Neutrophil (primary cell): ENCODE measurements around the gene CPN2.
A peak's percentile ranks its signal among the peaks of the same experiment; 100 is the strongest.

Experiments used
- H3K27ac ChIP-seq: fragments of 200-600 bp; sonication (generic); 2 replicates; pipeline ENCODE4 v1.5.1; 2016; ENCODE audit warnings: mild to moderate bottlenecking, moderate library complexity
- H3K27me3 ChIP-seq: fragments of 200-600 bp; sonication (generic); 2 replicates; pipeline ENCODE4 v1.6.0; 2016; ENCODE audit warnings: mild to moderate bottlenecking
- H3K36me3 ChIP-seq: fragments of 200-600 bp; sonication (generic); 2 replicates; pipeline ENCODE4 v1.5.1; 2017
- H3K4me1 ChIP-seq, 2 experiments: fragments of 200-600 bp in 1 of 2; sonication (generic) in 1 of 2; 1 replicate in 1 of 2; 2 replicates in 1 of 2; pipeline versions ENCODE4 v1.5.1 to v1.6.1; 2013 to 2016; ENCODE audit warnings: low read depth in 1 of 2, low read length in 1 of 2, mild to moderate bottlenecking in 1 of 2, moderate library complexity in 1 of 2; ENCODE audit not compliant: control insufficient read depth in 1 of 2, insufficient read depth in 1 of 2
- H3K4me3 ChIP-seq, 2 experiments: fragments of 200-600 bp in 1 of 2; sonication (generic) in 1 of 2; 1 replicate in 1 of 2; 2 replicates in 1 of 2; pipeline ENCODE4 v1.5.1; 2013 to 2016; ENCODE audit warnings: low read depth in 1 of 2, low read length in 1 of 2, mild to moderate bottlenecking in 1 of 2, moderate library complexity in 1 of 2
- H3K9me3 ChIP-seq: fragments of 200-600 bp; sonication (generic); 2 replicates; pipeline ENCODE4 v1.5.1; 2016
- TF ChIP-seq, protein P1 (sequence below): fragments of 200-600 bp; sonication (generic); IDR thresholded peaks from 2 replicates; pipeline ENCODE4 v1.5.1; 2016; ENCODE audit warnings: antibody characterized with exemption

Gene CPN2

GRCh38 chr3:194320100-194320499 is 31.0 kb downstream of the CPN2 start:
- Histone ChIP-seq H3K4me3 (no peak overlapping the region), H3K36me3 (no peaks in the 10 kb centered on the region), H3K27ac (no peak overlapping the region), H3K9me3 (no peaks in the 10 kb centered on the region), H3K4me1 (peaks cover 5 to 11% of the 10 kb centered on the region in 2 experiments), H3K27me3 (peaks cover 85% of the 10 kb centered on the region)
- TF ChIP-seq, protein P1, sequence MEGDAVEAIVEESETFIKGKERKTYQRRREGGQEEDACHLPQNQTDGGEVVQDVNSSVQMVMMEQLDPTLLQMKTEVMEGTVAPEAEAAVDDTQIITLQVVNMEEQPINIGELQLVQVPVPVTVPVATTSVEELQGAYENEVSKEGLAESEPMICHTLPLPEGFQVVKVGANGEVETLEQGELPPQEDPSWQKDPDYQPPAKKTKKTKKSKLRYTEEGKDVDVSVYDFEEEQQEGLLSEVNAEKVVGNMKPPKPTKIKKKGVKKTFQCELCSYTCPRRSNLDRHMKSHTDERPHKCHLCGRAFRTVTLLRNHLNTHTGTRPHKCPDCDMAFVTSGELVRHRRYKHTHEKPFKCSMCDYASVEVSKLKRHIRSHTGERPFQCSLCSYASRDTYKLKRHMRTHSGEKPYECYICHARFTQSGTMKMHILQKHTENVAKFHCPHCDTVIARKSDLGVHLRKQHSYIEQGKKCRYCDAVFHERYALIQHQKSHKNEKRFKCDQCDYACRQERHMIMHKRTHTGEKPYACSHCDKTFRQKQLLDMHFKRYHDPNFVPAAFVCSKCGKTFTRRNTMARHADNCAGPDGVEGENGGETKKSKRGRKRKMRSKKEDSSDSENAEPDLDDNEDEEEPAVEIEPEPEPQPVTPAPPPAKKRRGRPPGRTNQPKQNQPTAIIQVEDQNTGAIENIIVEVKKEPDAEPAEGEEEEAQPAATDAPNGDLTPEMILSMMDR = no peak

DNA sequence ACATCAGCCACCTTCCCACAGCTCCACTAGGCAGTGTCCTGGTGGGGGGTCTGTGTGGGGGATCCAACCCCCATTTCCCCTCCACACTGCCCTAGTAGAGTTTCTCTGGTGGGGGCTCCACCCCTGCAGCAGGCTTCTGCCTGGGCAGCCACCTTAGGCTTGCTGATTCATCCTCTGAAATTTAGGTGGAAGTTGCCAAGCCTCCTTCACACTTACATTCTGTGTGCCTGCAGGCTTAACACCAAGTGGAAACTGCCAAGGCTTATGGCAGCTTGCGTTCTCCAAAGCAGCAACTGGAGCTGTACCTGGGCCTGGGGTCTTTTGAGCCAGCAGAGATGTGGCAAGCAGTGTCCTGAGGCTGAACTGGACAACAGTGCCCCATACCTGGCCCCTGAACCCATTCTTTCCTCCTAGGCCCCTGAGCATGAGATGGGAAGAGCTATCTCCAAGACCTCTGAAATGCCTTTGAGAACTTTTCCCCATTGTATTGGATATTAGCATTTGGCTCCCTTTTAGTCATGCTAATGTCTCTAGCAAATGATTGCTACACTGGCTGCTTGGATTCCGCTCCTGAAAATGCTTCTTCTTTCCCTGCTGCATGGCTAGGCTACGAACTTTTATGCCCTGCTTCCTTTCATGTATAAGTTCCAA is 32.5 kb downstream of the CPN2 start:
- peaks cover 86% of the 10 kb centered on the region for H3K27me3 ChIP-seq
- H3K4me3 ChIP-seq = no peak overlapping the region
- no peaks in the 10 kb centered on the region for H3K9me3 ChIP-seq
- peaks cover 7 to 12% of the 10 kb centered on the region in 2 experiments for H3K4me1 ChIP-seq
- TF ChIP-seq, protein P1 = no peak
- H3K36me3 ChIP-seq = no peaks in the 10 kb centered on the region
- H3K27ac ChIP-seq = no peak overlapping the region

GRCh38 chr3:194316918-194317317 is 34.2 kb downstream of the CPN2 start:
- H3K9me3 ChIP-seq = no peaks in the 10 kb centered on the region
- no peaks in the 10 kb centered on the region for H3K36me3 ChIP-seq
- H3K4me1 ChIP-seq = peaks cover 7 to 12% of the 10 kb centered on the region in 2 experiments
- H3K27me3 ChIP-seq = peaks cover 87% of the 10 kb centered on the region
- no peak overlapping the region for H3K27ac ChIP-seq
- H3K4me3 ChIP-seq = no peak overlapping the region
- TF ChIP-seq, protein P1 = no peak

DNA sequence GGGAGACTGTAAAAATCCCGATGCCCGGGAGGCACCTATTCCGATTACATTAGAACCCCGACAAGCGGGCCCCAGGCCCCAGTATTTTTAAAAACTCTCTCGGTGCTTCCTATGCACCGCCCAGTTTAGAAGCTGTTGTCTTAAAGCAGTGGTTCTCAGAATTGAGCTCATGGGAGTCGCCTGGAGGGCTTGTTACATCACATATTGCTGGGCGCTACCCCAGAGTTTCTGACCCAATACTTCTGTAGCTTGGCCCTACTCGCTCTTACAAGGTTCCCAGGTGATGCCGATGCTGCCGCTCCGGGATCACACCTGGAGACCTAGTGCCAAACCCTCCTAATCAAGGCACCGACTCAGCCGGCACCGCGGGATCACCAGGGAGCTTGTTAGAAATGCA is 35.2 kb downstream of the CPN2 start:
- H3K27ac ChIP-seq = no peak overlapping the region
- peak overlapping the region in 1 of 2 experiments; percentile 67 for H3K4me3 ChIP-seq

DNA sequence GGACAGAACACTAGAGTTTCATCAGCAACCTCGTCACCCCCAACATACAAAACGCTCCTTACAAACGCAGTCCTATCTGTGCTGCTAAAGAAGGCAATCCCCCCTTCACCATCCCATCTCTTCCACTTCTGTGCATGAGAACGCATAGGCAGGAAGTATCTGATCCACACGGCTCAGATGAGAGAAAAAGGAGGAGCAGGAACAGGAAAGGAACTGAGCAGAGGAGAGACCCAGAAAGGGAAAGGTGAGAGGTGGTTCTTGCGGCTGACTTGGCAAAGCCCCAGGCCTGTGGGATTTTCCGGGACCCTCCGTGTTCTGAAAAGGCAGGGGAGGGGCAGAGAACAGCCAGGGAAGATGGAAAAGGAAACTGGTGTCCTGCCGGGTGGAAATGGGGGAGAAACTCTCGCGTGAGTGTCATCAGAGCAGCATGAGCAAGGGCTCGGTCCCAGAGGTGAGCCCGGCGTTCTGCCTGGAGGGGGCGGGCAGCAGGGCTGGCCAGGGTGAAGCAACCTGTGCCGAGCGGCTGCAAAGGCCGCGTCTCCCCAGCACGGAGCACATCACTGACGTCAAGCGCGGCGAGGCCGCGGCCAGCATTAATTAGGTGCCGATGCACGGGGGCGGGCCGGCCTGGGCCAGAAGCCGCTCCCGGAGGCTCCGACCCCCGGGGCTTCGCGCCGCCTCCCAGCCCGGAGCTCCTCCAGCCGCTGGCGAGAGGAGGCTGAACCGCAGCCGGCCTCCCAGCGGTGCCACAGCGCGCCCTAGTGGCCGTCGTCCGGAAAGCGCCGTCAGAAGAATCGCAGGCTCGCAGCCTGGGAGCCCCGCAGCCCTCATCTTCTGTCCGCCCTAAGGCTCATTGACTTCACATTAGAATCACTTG is 35.8 kb downstream of the CPN2 start:
- H3K27ac ChIP-seq = no peak overlapping the region
- H3K9me3 ChIP-seq = no peaks in the 10 kb centered on the region
- no peaks in the 10 kb centered on the region for H3K36me3 ChIP-seq
- TF ChIP-seq, protein P1 = peak; percentile 68
- peak overlapping the region; percentile 55 to 67 for H3K4me3 ChIP-seq
- H3K4me1 ChIP-seq = peaks cover 7 to 12% of the 10 kb centered on the region in 2 experiments
- peaks cover 91% of the 10 kb centered on the region for H3K27me3 ChIP-seq

More for the DNA sequence above, 35.2 kb downstream of the CPN2 start:
- peaks cover 7 to 12% of the 10 kb centered on the region in 2 experiments for H3K4me1 ChIP-seq
- no peaks in the 10 kb centered on the region for H3K9me3 ChIP-seq
- peaks cover 87% of the 10 kb centered on the region for H3K27me3 ChIP-seq
- TF ChIP-seq, protein P1 = no peak
- no peaks in the 10 kb centered on the region for H3K36me3 ChIP-seq
